Measurements from ENCODE around the gene SPI1.

SPI1 gene

DNA sequence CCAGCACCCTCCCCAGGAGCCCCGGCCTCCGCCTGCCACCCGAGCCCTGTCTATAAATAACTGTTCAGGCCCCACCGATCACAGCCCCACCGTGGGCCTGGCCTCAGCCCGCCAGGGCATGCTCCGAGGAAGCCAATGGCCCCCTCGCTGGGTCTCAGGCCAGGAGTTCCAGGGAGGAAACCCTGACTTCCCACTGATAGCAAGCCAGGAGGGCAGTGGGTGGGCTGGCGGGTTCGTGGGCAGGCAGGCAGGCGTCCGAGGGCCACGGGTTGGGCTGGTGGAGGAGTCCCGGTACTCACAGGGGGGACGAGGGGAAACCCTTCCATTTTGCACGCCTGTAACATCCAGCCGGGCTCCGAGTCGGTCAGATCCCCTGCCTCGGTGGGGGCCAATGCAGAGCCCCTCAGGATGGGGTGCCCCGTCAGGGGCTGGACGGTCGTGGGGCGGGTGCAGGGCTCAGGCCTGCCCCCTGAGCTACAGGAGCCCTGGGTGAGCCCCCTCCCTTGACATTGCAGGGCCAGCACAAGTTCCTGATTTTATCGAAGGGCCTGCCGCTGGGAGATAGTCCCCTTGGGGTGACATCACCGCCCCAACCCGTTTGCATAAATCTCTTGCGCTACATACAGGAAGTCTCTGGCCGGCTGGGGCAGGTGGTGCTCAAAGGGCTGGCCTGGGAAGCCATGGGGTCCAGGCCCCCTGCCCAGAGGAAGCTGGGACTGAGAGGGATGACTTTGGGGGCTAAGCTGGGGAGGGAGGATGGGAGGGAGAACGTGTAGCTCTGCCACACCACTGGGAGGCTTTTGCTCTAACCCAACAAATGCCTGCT, at the start of gene SPI1:
Gene SPI1 (minus strand): TSS at position 538 of the 826 bp plus-strand sequence. CDS start 194 bp downstream, at position 344.
- no peaks in the 10 kb centered on the region for H3K9me3 ChIP-seq (ENCODE audit: low read depth, low read length)
- H3K36me3 ChIP-seq (ENCODE audit: insufficient read depth, low read length), result no peaks in the 10 kb centered on the region
- H3K27ac ChIP-seq, result no peak within 1 kb of the TSS
- TF ChIP-seq FOXP2 (optimal IDR thresholded peaks at IDR 0.05; ENCODE audit: control extremely low read depth, extremely low read length, insufficient read depth), result no peak
- TF ChIP-seq EZH2 (IDR thresholded peaks at IDR 0.05), result no peak
- TF ChIP-seq POLR2AphosphoS5 (IDR thresholded peaks at IDR 0.05; ENCODE audit: borderline replicate concordance, low read depth, low read length), result no peak
- no peak for DNase-seq (ENCODE audit: low read depth, low spot score)
- no peak within 1 kb of the TSS for H3K9ac ChIP-seq (ENCODE audit: insufficient read length)
- H3K4me3 ChIP-seq, result no peak within 1 kb of the TSS

DNA sequence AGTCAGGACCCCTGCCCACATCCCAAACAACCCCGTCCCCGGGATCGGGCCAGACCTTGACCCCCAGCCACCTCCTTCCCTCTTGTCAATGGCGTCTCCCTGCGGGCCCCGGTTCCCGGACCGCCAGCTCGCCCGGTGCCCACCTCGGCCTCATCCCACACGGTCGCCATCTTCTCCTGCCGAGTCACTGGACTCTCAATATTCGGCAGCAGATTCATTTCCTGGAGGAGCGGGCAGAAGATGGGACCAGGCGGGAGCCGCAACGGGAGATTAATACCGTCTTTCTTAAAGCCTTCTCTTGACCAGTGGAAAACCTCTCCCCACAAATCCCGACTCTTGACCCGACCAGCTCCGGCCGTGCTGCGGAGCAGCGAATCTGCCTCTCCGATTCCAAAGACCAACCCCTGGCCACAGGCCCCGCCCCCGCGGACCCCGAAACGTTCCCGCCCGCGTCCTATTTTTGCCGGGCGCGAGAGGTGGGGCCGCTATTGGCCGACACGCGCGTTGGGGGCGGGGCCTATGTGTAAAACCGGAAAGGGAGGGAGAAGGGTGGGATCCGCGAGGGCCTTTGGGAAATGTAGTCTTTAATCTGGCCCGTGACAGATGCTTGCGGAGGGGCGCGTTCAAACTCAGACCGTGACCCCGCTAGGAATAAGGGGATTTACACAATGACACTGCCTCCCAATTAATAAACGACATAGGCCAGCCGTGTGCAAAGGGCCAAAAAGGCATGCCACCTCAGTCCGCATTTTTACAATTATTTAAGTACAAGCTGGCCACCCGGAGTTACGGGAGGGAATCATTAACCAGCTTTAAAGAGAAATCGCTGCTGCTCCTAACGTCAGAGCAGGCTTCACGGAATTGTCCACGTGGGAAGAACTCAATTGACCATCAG, 48.0 kb upstream of the SPI1 start, which contains the start of gene PSMC3:
Gene PSMC3 (minus strand): TSS at position 378 of the 895 bp plus-strand sequence. CDS start 160 bp downstream, at position 218.
- DNase-seq (ENCODE audit: low read depth, low spot score), result peak; percentile 79
- peak; percentile 68 for TF ChIP-seq POLR2AphosphoS5 (IDR thresholded peaks at IDR 0.05; ENCODE audit: borderline replicate concordance, low read depth, low read length)
- TF ChIP-seq EZH2 (IDR thresholded peaks at IDR 0.05), result no peak
- Histone ChIP-seq H3K4me3 (peak within 1 kb of the TSS; percentile 100), H3K9me3 (ENCODE audit: low read depth, low read length) (no peaks in the 10 kb centered on the region), H3K9ac (ENCODE audit: insufficient read length) (peak within 1 kb of the TSS; percentile 98), H3K36me3 (ENCODE audit: insufficient read depth, low read length) (peaks cover 39% of the 10 kb centered on the region), H3K27ac (peak within 1 kb of the TSS; percentile 97)

DNA sequence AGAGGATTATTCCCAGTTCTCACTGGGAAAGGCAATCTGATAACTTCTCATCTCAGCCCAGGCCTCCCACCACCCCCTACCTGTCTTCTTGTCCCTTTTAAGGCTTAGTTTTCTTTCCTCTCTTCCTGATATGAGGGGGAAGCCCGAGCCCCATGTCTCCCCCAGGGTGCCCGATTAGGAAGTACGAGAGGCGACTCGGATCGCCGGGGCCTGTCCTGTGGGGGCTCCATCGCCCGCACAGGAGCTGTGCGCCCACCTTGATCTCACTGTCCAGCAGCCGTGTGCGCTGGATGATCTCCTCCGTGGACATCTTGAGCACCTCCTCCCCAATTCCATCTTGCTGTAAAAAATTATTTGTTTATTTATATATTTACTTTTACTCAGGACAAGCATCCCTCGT, 47.3 kb upstream of the SPI1 start:
- Histone ChIP-seq H3K9me3 (ENCODE audit: low read depth, low read length) (no peaks in the 10 kb centered on the region), H3K9ac (ENCODE audit: insufficient read length) (peak overlapping the region; percentile 98), H3K4me3 (peak overlapping the region; percentile 100), H3K36me3 (ENCODE audit: insufficient read depth, low read length) (peaks cover 43% of the 10 kb centered on the region), H3K27ac (peak overlapping the region; percentile 97; the same call in 1 of the 2 replicates)
- TF ChIP-seq FOXP2 (optimal IDR thresholded peaks at IDR 0.05; ENCODE audit: control extremely low read depth, extremely low read length, insufficient read depth), result no peak
- no peak for TF ChIP-seq POLR2AphosphoS5 (IDR thresholded peaks at IDR 0.05; ENCODE audit: borderline replicate concordance, low read depth, low read length)
- no peak for TF ChIP-seq EZH2 (IDR thresholded peaks at IDR 0.05)
- no peak for DNase-seq (ENCODE audit: low read depth, low spot score)

DNA sequence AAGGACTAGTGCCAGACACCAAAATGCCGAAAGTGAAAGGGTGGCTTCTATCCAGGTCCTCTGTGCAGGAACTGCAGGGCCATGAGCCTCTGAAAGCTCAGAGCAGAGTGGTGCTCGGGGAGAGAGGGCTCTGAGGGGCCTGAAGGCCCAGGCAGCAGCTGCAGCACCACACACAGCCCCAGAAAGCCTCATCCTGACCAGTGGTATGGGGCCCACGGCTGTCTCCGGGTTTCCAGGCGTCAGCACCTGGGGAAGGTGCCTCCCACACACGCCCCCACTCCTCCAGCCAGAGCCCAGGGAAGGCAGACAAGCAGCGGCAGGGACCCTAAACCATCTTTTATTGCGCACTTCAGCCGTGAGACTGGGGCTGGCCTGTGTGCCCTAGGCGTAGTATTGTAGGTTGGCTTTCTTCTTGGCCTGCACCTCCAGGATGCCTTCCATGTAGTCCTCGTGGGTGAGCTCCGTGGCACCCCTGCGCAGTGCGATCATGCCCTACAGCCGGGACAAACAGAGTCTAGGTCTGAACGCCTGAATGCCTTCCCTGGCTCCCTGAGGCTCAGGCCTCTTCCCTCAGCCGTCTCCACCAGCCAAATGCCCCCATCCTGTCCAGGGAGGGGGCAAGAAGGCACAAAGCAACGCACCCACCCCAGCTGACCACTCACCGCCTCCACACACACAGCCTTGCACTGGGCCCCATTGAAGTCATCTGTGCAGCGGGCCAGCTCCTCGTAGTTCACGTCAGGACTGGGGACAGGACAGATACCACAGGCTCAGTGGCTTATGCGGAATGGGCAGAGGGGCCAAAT, 40.3 kb upstream of the SPI1 start:
- TF ChIP-seq POLR2AphosphoS5 (IDR thresholded peaks at IDR 0.05; ENCODE audit: borderline replicate concordance, low read depth, low read length) (no peak), FOXP2 (optimal IDR thresholded peaks at IDR 0.05; ENCODE audit: control extremely low read depth, extremely low read length, insufficient read depth) (no peak), EZH2 (IDR thresholded peaks at IDR 0.05) (no peak)
- Histone ChIP-seq H3K9ac (ENCODE audit: insufficient read length) (no peak overlapping the region), H3K36me3 (ENCODE audit: insufficient read depth, low read length) (peaks cover 58% of the 10 kb centered on the region), H3K27ac (no peak overlapping the region), H3K9me3 (ENCODE audit: low read depth, low read length) (no peaks in the 10 kb centered on the region), H3K4me3 (no peak overlapping the region)
- no peak for DNase-seq (ENCODE audit: low read depth, low spot score)

DNA sequence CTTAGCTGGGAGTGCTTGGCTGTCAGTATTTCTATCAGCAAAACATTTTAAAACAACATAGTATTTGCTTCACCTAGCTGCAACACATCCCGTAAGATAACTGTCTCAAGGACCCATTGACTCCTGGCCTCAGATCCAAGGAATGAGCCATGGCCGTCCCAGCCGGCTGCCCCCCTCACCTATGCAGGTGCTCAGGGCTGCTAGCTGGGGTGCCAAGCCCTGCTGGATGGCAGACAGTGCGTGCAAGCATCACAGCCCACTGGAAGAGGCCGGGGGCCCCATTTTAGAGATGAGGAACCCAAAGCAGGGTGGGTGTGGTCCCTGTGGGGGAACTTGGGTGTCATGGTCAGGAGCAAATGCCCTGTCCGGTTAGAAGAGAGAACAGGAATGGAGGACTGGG, 39.4 kb upstream of the SPI1 start:
- H3K36me3 ChIP-seq (ENCODE audit: insufficient read depth, low read length), result peaks cover 48% of the 10 kb centered on the region
- H3K9me3 ChIP-seq (ENCODE audit: low read depth, low read length), result no peaks in the 10 kb centered on the region
- no peak overlapping the region for H3K27ac ChIP-seq
- TF ChIP-seq EZH2 (IDR thresholded peaks at IDR 0.05) (no peak), POLR2AphosphoS5 (IDR thresholded peaks at IDR 0.05; ENCODE audit: borderline replicate concordance, low read depth, low read length) (peak; percentile 18; the same call in 1 of the 2 replicates), FOXP2 (optimal IDR thresholded peaks at IDR 0.05; ENCODE audit: control extremely low read depth, extremely low read length, insufficient read depth) (no peak)
- H3K9ac ChIP-seq (ENCODE audit: insufficient read length), result no peak overlapping the region
- H3K4me3 ChIP-seq, result no peak overlapping the region
- DNase-seq (ENCODE audit: low read depth, low spot score), result no peak

DNA sequence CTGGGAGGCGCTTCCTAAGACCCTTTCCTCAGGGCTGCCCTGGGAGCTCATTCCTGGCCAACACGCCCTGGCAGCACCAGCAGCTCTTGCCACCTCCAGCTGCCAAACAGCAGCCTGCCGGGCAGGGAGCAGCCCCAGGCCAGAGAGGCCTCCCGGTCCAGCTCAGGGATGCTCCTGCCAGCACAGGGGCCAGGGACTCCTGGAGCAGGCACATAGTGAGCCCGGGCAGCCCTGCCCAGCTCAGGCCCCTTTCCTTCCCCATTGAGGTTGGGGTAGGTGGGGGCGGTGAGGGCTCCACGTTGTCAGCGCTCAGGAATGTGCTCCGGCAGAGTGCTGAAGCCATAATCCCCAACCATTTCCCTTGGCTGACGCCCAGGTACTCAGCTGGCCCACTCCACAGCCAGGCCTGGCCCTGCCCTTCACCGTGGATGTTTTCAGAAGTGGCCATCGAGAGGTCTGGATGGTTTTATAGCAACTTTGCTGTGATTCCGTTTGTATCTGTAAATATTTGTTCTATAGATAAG, 37.7 kb upstream of the SPI1 start:
- Histone ChIP-seq H3K27ac (peak overlapping the region; percentile 54; the same call in 1 of the 2 replicates), H3K9ac (ENCODE audit: insufficient read length) (no peak overlapping the region), H3K36me3 (ENCODE audit: insufficient read depth, low read length) (peaks cover 33% of the 10 kb centered on the region)

DNA sequence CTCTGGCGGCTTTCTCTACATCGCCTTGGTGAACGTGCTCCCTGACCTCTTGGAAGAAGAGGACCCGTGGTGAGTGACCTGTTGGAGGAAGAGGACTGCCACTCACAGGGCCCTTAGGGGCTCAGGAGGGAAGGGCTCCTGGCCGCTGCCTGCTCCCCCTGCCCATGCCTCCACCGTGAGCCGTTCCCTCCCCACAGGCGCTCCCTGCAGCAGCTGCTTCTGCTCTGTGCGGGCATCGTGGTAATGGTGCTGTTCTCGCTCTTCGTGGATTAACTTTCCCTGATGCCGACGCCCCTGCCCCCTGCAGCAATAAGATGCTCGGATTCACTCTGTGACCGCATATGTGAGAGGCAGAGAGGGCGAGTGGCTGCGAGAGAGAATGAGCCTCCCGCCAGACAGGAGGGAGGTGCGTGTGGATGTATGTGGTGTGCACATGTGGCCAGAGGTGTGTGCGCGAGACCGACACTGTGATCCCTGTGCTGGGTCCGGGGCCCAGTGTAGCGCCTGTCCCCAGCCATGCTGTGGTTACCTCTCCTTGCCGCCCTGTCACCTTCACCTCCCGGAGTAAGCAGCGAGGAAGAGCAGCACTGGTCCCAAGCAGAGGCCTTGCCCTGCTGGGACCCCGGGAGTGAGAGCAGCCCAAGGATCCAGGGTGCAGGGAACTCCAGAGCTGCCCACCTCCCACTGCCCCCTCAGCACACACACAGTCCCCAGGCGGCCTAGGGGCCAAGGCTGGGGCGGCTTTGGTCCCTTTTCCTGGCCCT, 36.9 kb upstream of the SPI1 start:
- no peak for DNase-seq (ENCODE audit: low read depth, low spot score)
- Histone ChIP-seq H3K27ac (peak overlapping the region; percentile 54; the same call in 1 of the 2 replicates), H3K9ac (ENCODE audit: insufficient read length) (no peak overlapping the region), H3K4me3 (no peak overlapping the region), H3K36me3 (ENCODE audit: insufficient read depth, low read length) (peaks cover 28% of the 10 kb centered on the region), H3K9me3 (ENCODE audit: low read depth, low read length) (no peaks in the 10 kb centered on the region)
- TF ChIP-seq EZH2 (IDR thresholded peaks at IDR 0.05) (no peak), FOXP2 (optimal IDR thresholded peaks at IDR 0.05; ENCODE audit: control extremely low read depth, extremely low read length, insufficient read depth) (no peak), POLR2AphosphoS5 (IDR thresholded peaks at IDR 0.05; ENCODE audit: borderline replicate concordance, low read depth, low read length) (no peak)

More for the DNA sequence above, 37.7 kb upstream of the SPI1 start:
- no peak for DNase-seq (ENCODE audit: low read depth, low spot score)
- TF ChIP-seq EZH2 (IDR thresholded peaks at IDR 0.05) (no peak), FOXP2 (optimal IDR thresholded peaks at IDR 0.05; ENCODE audit: control extremely low read depth, extremely low read length, insufficient read depth) (no peak), POLR2AphosphoS5 (IDR thresholded peaks at IDR 0.05; ENCODE audit: borderline replicate concordance, low read depth, low read length) (no peak)
- H3K4me3 ChIP-seq, result no peak overlapping the region
- H3K9me3 ChIP-seq (ENCODE audit: low read depth, low read length), result no peaks in the 10 kb centered on the region

Measured in SK-N-MC (cell line).